Keratinocyte (primary cell): Measurements from ENCODE around the gene FAM240B.

Experiments
- EZH2 ChIP-seq: IDR thresholded peaks from one replicate; pipeline ENCODE4 v1.6.1; 2012; ENCODE audit warnings: inconsistent platforms, mild to moderate bottlenecking, low read length, moderate library complexity
- TF ChIP-seq, protein P1 (sequence below), 3 experiments: IDR thresholded peaks in 1 of 3; conservative IDR thresholded peaks in 1 of 3; optimal IDR thresholded peaks in 1 of 3; 2 replicates in 2 of 3; 3 replicates in 1 of 3; pipeline versions ENCODE3 to v1.5.1; 2011; ENCODE audit warnings: low read length in 3 of 3, mild to moderate bottlenecking in 3 of 3, moderate library complexity in 2 of 3, control low read depth in 1 of 3, inconsistent platforms in 1 of 3; ENCODE audit not compliant: insufficient read depth in 2 of 3; ENCODE audit errors: extremely low read depth in 1 of 3

DNA sequence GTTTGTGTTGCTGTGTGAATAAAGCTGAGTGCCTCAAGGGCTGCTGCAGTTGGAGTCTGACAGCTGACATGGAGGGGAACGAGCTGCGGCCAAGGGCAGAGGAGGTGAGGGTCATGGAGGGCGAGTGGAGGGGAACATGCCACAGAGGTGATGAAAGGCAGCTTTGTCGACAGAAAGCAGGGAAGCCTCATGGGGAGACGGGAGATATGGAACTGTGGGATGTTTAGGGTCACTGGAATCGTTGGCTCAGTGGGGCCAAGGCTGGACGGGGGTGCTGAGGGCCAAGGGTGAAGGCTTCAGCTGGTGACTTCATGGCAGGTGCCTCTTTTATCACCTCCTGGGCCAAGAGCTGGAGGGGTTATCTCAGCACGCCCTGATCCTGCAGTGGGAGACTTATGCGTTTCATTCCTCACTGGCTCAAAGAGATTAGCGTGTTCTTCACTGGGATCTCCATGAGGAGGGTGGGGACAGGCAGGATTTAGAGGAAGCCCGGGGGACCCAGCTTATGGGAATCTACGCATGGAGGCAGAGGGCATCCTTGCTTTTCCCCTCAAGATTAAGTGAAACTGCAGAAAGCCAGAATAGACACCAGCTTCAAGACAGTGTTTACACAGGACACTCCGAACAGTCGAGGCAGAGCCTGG lies 42.2 kb downstream of the FAM240B start:
- TF ChIP-seq, protein P1, sequence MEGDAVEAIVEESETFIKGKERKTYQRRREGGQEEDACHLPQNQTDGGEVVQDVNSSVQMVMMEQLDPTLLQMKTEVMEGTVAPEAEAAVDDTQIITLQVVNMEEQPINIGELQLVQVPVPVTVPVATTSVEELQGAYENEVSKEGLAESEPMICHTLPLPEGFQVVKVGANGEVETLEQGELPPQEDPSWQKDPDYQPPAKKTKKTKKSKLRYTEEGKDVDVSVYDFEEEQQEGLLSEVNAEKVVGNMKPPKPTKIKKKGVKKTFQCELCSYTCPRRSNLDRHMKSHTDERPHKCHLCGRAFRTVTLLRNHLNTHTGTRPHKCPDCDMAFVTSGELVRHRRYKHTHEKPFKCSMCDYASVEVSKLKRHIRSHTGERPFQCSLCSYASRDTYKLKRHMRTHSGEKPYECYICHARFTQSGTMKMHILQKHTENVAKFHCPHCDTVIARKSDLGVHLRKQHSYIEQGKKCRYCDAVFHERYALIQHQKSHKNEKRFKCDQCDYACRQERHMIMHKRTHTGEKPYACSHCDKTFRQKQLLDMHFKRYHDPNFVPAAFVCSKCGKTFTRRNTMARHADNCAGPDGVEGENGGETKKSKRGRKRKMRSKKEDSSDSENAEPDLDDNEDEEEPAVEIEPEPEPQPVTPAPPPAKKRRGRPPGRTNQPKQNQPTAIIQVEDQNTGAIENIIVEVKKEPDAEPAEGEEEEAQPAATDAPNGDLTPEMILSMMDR (optimal IDR thresholded peaks at IDR 0.05 in 1 of 3, IDR thresholded peaks at IDR 0.05 in 1 of 3, conservative IDR thresholded peaks at IDR 0.05 in 1 of 3; ENCODE audit: extremely low read depth in 1 of 3, insufficient read depth in 2 of 3, low read length in 3 of 3) = no peak
- no peak for TF ChIP-seq EZH2
